ENCODE data around the gene MEIS2.

GRCh38 chr15:37107071-37107743, 6.9 kb upstream of the MEIS2 start:
- TF ChIP-seq CEBPB (IDR thresholded peaks at IDR 0.05), result no peak
- TF ChIP-seq CREB1 (IDR thresholded peaks at IDR 0.05; ENCODE audit: low read depth), result no peak
- TF ChIP-seq MAX (IDR thresholded peaks at IDR 0.05), result no peak

Measured in Ishikawa (cell line).